Activated CD4-positive, alpha-beta T cell treated with anti-CD3 and anti-CD28 coated beads, Interleukin-2, amount 50 U/mL, for 16 hours (primary cell): Measurements from ENCODE around the gene SUMF2.
"Not testable (repeated sequence)": the region's sequence is repeated elsewhere in the genome, so short reads cannot be mapped to it uniquely, and the experiment has no call there.

ENCODE experiments used
- DNase-seq: peaks from one replicate; pipeline ENCODE4 v3.0.0-alpha.2; 2020

The SUMF2 gene

GRCh38 chr7:56107954-56108258, 43.8 kb downstream of the SUMF2 start:
- no peak for DNase-seq

- DNase-seq: no peak
Observed at GRCh38 chr7:56110611-56111010, 46.5 kb downstream of the SUMF2 start.

- not testable (repeated sequence) for DNase-seq
Observed at GRCh38 chr7:56112244-56112643, 48.2 kb downstream of the SUMF2 start.

- DNase-seq: no peak
Observed at GRCh38 chr7:56115852-56116538, 51.9 kb downstream of the SUMF2 start, which contains the start of gene NUPR2. Gene NUPR2, minus strand, starts transcription at chr7:56116417. Its CDS starts 103 bp downstream, at chr7:56116314.

- DNase-seq: no peak
Observed at GRCh38 chr7:56121440-56121839, 57.4 kb downstream of the SUMF2 start.

- no peak for DNase-seq
Observed at GRCh38 chr7:56124981-56125380, 60.9 kb downstream of the SUMF2 start.

GRCh38 chr7:56125831-56126230, 61.7 kb downstream of the SUMF2 start:
- DNase-seq: no peak

GRCh38 chr7:56127241-56127975, 63.3 kb downstream of the SUMF2 start:
- DNase-seq: no peak
